Upper lobe of right lung (tissue), 1 donor: ENCODE data around the gene PLOD3. TPM values are rescaled to one million over a fixed set of nuclear protein-coding genes. Genes with fewer than 3 reads are reported as not detected.

ENCODE experiments used
- ATAC-seq: fragments of 200-7000 bp; cut with Tn5 transposase; one replicate; pipeline ENCODE4 v1.9.1; 2020; ENCODE audit warnings: mild to moderate bottlenecking, moderate library complexity
- DNase-seq: peaks from one replicate; pipeline ENCODE4 v3.0.0-alpha.2; 2020
- H3K27ac ChIP-seq: fragments of 200-600 bp; one replicate; pipeline ENCODE4 v1.8.0; 2022
- H3K27me3 ChIP-seq: fragments of 200-600 bp; one replicate; pipeline ENCODE4 v1.8.0; 2022; ENCODE audit warnings: mild to moderate bottlenecking
- H3K36me3 ChIP-seq: fragments of 200-600 bp; one replicate; pipeline ENCODE4 v1.8.0; 2022
- H3K4me1 ChIP-seq: fragments of 200-600 bp; one replicate; pipeline ENCODE4 v1.8.0; 2022
- H3K4me3 ChIP-seq: fragments of 200-600 bp; one replicate; pipeline ENCODE4 v1.8.0; 2022; ENCODE audit warnings: mild to moderate bottlenecking
- H3K9me3 ChIP-seq: fragments of 200-600 bp; one replicate; pipeline ENCODE4 v1.8.0; 2022
- intact Hi-C: fragments of 100-400 bp; cut with DNase I; formaldehyde crosslinking; loops from one replicate; pipeline ENCODE4 v1.11.0; 2022
- total RNA-seq: library from RNA; stranded (reverse); fragmentation: NEBNext Ultra II Directional; extraction: Animal tissue kit (Norgen Biotek cat#: 25700); gene quantifications from one replicate; pipeline ENCODE4 v1.2.1, GENCODE V29; 2021
- TF ChIP-seq, protein P1 (sequence below): fragments of 200-600 bp; IDR thresholded peaks from one replicate; pipeline ENCODE4 v1.8.0; 2022; ENCODE audit warnings: antibody characterized with exemption
- donor health status: DM: no; HTN: yes; CAD: no; lungs with severe emphysema.

The PLOD3 gene
- total RNA-seq, 1 donor from 2014 or later = 82.1 TPM

- DNase-seq = no peak
- peaks cover 95% of the 10 kb centered on the region for H3K27me3 ChIP-seq
- ATAC-seq = no peak
- peaks cover 44% of the 10 kb centered on the region for H3K4me1 ChIP-seq
- no peak overlapping the region for H3K4me3 ChIP-seq
- no peaks in the 10 kb centered on the region for H3K36me3 ChIP-seq
- no peaks in the 10 kb centered on the region for H3K9me3 ChIP-seq
- H3K27ac ChIP-seq = no peak overlapping the region
- TF ChIP-seq, protein P1, sequence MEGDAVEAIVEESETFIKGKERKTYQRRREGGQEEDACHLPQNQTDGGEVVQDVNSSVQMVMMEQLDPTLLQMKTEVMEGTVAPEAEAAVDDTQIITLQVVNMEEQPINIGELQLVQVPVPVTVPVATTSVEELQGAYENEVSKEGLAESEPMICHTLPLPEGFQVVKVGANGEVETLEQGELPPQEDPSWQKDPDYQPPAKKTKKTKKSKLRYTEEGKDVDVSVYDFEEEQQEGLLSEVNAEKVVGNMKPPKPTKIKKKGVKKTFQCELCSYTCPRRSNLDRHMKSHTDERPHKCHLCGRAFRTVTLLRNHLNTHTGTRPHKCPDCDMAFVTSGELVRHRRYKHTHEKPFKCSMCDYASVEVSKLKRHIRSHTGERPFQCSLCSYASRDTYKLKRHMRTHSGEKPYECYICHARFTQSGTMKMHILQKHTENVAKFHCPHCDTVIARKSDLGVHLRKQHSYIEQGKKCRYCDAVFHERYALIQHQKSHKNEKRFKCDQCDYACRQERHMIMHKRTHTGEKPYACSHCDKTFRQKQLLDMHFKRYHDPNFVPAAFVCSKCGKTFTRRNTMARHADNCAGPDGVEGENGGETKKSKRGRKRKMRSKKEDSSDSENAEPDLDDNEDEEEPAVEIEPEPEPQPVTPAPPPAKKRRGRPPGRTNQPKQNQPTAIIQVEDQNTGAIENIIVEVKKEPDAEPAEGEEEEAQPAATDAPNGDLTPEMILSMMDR = no peak
- intact Hi-C loops = no loop called here
Observed at GRCh38 chr7:101167645-101168411, 49.6 kb downstream of the PLOD3 start.

- H3K36me3 ChIP-seq = no peaks in the 10 kb centered on the region
- TF ChIP-seq, protein P1 = no peak
- H3K27ac ChIP-seq = no peak overlapping the region
- H3K9me3 ChIP-seq = no peaks in the 10 kb centered on the region
- H3K27me3 ChIP-seq = peaks cover 92% of the 10 kb centered on the region
- DNase-seq (no peak), ATAC-seq (no peak)
- intact Hi-C loops = no loop called here
- H3K4me1 ChIP-seq = peaks cover 41% of the 10 kb centered on the region
- H3K4me3 ChIP-seq = no peak overlapping the region
Observed at GRCh38 chr7:101166909-101167644, 50.3 kb downstream of the PLOD3 start.

GRCh38 chr7:101166648-101166908, 50.8 kb downstream of the PLOD3 start:
- H3K4me1 ChIP-seq = peaks cover 38% of the 10 kb centered on the region
- H3K27me3 ChIP-seq = peaks cover 87% of the 10 kb centered on the region
- no peak for ATAC-seq
- intact Hi-C loops = no loop called here
- TF ChIP-seq, protein P1 = no peak
- H3K36me3 ChIP-seq = no peaks in the 10 kb centered on the region
- no peak overlapping the region for H3K4me3 ChIP-seq
- H3K27ac ChIP-seq = no peak overlapping the region
- no peak for DNase-seq
- H3K9me3 ChIP-seq = no peaks in the 10 kb centered on the region

DNA sequence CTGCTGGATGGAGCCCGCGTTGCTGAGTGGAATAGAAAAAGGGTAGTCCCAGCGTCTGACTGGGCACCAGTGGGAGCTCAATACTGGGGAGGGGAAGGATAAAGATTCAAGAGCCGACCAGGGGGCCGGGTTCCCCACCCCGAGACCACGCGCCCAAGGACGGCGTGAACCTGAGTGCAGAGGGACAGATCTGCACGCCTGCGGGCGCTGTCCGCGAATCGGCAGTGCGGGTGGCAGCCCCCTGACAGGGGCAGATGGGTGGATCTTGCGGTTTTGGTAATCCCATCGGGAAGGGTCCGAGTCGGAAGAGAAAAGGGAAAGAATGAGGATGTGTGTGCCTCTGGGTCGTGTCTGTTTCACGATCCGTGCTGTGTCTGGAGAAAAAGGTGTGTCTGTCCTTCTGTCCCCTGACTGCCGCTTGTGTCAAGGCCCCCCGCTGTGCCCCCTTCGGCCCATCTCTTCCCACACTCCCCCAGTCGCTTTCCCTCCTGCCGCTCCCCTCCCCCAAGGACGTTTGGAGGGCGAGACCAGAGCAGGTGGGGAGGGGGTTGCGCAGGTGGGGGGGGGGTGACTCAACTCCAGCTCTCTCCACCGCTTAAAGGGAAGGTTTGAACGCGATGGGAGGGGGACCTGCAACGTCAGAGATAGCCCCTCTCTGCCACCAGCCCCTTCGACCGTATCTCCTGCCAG, 51.3 kb downstream of the PLOD3 start:
- no peak overlapping the region for H3K27ac ChIP-seq
- intact Hi-C loops = no loop called here
- DNase-seq (no peak), ATAC-seq (no peak)
- TF ChIP-seq, protein P1 = no peak
- peaks cover 38% of the 10 kb centered on the region for H3K4me1 ChIP-seq
- no peak overlapping the region for H3K4me3 ChIP-seq
- no peaks in the 10 kb centered on the region for H3K36me3 ChIP-seq
- no peaks in the 10 kb centered on the region for H3K9me3 ChIP-seq
- peaks cover 82% of the 10 kb centered on the region for H3K27me3 ChIP-seq

- peak; percentile 96 for DNase-seq
- H3K27me3 ChIP-seq = peaks cover 74% of the 10 kb centered on the region
- ATAC-seq = peak; percentile 92
- intact Hi-C loops = no loop called here
- TF ChIP-seq, protein P1 = no peak
- H3K36me3 ChIP-seq = no peaks in the 10 kb centered on the region
- H3K4me1 ChIP-seq = peaks cover 38% of the 10 kb centered on the region
- H3K4me3 ChIP-seq = no peak within 1 kb of the TSS
- no peak within 1 kb of the TSS for H3K27ac ChIP-seq
- H3K9me3 ChIP-seq = no peaks in the 10 kb centered on the region
Observed at GRCh38 chr7:101165075-101165957, 52.1 kb downstream of the PLOD3 start, which contains the start of gene VGF. VGF (minus strand) TSS chr7:101165569; CDS start chr7:101164843, 726 bp downstream.
